Skin of body (tissue), 2 donors: Measurements from ENCODE around the gene TPSD1. TPM values are rescaled to one million over a fixed set of nuclear protein-coding genes. Genes with fewer than 3 reads are reported as not detected.
"Not testable (repeated sequence)": the region's sequence is repeated elsewhere in the genome, so short reads cannot be mapped to it uniquely, and the experiment has no call there.

Experiments used
- DNase-seq: peaks from one replicate; lab custom pipeline; 2025; lab: John Stamatoyannopoulos, UW
- total RNA-seq: library from RNA; depleted of rRNA; stranded (reverse); fragments of >200 nt; gene quantifications from one replicate; pipeline ENCODE4 v1.2.3, GENCODE V29; 2014

The TPSD1 gene
- total RNA-seq, result 1.3 TPM

DNA sequence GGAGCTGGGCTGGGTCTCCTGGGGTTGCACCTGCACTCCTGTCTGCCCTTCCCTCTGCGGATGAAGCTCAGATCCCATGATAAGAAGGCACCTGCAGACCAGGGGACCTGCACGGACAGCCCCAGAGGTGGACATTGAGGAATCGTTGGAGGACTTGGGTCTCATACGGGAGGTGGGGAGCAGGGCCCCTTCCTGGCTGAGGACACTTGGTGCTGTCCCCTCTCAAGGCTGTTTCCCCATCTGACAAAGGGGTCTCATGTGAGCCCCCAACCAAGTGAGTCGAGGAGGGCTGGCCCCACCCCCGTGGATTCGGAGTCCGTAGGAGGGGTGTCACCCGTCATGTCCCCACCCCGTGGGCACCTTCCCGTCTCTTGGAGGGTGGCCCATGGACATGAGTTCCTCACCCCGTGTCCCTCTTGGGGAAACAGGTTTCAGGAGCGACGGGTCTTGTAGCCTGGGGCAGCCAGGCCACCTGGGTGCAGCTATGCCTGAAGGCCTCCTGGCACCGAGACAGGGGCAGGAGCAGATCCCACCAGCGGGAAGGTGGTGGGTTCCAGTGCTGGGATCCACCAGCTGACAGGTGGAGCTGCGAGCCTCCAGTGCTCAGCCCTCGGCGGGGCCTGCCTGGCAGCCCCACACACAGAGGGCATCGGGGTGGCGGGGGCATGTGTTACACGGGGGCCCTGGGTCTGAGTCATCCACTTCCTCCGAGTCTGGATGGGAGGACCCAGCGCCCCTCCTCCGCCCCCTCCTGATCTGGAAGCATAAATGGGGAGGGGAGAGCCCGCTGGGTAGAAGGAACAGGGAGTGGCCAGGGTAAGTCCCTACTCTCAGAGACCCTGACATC is at the start of gene TPSD1:
Gene TPSD1, plus strand, starts transcription at position 794 of the 847 bp plus-strand sequence. CDS start 212 bp downstream, outside the sequence.
- DNase-seq, result not testable (repeated sequence)

DNA sequence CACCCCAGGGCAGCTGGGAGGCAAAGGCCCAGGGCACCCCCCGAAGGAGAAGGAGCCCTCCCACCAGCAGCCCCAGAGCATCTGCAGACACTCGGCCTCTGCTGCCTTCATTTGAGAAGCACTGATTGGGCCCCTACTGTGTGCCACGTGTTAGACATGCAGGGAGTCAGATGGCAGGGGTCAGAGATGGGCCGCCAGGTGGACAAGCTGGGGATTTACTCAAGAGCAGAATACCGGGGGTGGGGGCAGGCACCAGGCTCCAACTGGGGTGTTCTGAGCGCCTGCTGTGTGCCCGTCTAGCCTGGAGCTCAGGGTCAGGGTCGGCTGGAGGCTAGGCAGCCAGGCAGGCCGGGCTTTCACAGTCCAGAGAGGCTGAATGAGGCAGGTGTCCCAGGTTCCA is 49.5 kb upstream of the TPSD1 start:
- no peak for DNase-seq

DNA sequence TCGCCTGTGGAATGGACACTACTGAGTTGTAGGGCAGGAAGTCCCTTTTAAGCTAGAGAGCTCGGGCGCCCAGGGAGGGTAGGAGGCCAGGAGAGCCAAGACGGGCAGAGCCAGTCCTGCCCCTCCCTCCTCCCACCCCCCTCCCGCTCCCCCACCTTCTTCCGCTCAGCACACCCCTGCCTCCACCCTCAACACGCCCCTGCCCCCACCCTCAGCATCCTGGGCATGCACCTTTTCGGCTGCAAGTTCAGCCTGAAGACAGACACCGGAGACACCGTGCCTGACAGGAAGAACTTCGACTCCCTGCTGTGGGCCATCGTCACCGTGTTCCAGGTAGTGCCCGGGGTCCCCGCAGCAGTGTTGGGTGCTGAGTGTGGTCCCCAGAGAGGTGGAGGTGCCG is 49.1 kb upstream of the TPSD1 start:
- DNase-seq, result no peak

- DNase-seq, result no peak
These were observed 47.5 kb upstream of the TPSD1 start for GRCh38 chr16:1208239-1208830.

GRCh38 chr16:1209081-1209480 is 46.8 kb upstream of the TPSD1 start:
- DNase-seq, result no peak

DNA sequence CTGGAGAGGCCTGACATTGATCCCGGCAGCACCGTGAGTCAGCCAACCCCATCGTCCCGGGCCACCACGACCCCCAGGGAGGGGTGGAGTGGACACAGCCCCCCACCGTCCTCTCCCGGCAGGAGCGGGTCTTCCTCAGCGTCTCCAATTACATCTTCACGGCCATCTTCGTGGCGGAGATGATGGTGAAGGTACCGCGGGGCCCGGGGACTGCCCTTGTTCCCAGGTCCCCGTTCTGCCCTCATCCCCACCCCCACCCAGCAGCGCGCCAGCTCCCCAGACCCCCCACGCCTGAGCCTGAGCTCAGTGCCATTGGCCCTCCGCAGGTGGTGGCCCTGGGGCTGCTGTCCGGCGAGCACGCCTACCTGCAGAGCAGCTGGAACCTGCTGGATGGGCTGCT is 45.4 kb upstream of the TPSD1 start:
- DNase-seq, result no peak

DNA sequence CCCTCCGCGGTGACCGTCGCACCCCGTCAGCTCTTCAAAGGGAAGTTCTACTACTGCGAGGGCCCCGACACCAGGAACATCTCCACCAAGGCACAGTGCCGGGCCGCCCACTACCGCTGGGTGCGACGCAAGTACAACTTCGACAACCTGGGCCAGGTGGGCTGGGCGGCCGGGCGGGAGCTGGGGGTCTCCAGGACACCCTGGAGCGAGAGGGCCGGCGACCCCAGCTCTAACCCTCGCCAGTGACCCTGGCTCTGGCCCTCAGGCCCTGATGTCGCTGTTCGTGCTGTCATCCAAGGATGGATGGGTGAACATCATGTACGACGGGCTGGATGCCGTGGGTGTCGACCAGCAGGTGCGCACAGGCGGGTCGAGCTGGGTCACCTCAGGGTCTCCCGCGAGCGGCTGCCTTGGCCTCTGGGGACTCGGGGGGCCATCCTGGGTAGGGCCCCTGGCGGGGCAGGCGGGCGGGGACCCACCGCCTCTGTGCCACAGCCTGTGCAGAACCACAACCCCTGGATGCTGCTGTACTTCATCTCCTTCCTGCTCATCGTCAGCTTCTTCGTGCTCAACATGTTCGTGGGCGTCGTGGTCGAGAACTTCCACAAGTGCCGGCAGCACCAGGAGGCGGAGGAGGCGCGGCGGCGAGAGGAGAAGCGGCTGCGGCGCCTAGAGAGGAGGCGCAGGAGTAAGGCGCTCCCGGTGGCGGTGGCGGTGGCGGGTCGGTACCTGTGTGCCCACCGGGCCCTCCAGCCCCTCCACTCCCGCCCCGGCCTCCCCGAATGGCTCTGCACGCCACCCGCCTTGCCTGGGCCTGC is 44.2 kb upstream of the TPSD1 start:
- DNase-seq, result no peak

- no peak for DNase-seq
These were observed 43.2 kb upstream of the TPSD1 start for GRCh38 chr16:1212616-1213194.

GRCh38 chr16:1213231-1213630 is 42.6 kb upstream of the TPSD1 start:
- no peak for DNase-seq

DNA sequence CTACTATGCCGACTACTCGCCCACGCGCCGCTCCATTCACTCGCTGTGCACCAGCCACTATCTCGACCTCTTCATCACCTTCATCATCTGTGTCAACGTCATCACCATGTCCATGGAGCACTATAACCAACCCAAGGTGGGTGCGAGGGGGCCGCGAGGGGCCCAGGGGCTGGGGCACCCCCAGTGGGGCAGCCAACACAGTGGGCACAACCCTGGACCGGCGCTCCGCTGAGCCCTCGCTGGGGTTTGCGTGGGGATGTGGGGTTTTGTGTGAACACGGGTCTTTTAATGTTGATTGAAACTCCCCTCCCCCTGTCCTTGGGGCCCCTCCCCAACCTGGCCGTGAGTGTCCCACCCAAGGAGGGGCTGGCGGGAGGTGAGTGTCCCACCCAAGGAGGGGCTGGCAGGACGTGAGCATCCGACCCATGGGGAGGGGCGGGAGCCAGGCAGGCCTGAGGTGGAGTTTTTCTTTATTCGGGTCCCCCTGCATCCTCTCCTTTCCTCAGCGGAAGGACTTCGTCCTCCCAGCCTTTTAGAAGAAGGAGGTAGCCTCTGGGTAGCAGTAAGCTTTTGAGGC is 42.0 kb upstream of the TPSD1 start:
- no peak for DNase-seq

- no peak for DNase-seq
These were observed 41.1 kb upstream of the TPSD1 start for GRCh38 chr16:1214719-1215118.

DNA sequence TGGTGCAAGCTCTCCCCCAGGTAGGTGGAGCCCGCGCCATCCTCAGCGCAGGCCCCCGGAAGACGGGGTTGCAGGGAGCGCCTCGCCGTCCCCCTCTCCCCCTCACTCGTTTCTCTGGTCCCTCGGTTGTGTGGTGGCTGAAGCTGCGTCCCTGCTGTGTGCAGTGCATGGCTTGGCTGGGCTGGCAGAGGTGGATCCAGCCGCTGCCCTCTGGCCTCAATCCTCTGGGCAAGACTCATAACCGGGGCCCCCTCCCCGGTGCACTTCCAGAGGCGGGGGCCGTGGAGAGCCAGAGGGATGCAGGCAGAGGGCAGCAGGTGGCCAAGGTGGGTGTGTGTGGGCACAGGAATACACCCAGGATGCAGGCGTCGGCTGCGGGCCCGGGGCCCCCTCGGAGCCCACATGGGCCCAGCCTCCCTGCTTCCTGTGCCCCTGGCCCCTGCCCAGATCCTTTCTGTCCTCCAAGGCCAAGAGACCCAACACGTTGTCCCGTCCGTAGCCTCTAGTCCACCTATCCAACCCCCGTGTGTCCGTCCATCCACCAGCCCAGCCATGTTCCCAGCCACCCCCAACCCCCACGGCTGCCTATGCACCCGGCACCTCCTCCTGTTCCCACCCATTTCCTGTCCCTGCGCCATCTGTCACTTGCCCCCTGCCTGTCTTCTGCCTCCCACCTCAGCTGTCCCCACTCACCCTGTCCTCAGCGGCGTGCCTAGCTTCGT is 40.1 kb upstream of the TPSD1 start:
- no peak for DNase-seq

GRCh38 chr16:1216296-1216619 is 39.6 kb upstream of the TPSD1 start:
- no peak for DNase-seq

DNA sequence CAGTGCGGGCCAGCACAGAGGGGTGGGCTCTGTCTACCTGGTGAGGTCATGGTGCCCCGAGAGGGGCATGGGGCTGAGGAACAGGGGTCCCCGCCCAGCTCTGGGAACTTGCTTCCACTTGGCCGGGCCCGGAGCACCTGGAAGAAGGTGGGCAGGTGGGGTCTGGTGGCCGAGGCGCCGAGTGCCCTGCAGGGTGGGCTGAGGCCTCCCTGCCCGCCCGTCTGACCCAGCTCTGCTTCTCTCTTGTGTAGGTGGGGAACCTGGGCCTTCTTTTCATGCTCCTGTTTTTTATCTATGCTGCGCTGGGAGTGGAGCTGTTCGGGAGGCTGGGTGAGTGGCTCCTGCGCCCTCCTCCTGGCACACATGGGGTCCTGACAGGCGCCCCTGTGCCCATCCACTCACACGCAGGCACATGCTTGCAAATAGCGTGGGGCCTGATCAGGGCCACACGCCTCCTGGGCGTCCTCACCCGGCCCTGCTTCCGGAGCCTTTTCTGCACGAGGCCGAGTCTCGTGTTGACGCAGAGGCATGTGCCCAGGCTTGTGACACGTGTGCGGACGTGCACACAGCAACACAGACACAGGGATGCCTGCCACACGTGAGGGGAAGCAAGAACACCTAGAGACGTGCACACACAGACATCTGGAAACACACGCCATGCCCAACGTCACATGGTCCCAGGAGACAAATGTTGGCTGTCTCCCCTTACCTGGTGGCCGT is 39.0 kb upstream of the TPSD1 start:
- DNase-seq, result no peak

DNA sequence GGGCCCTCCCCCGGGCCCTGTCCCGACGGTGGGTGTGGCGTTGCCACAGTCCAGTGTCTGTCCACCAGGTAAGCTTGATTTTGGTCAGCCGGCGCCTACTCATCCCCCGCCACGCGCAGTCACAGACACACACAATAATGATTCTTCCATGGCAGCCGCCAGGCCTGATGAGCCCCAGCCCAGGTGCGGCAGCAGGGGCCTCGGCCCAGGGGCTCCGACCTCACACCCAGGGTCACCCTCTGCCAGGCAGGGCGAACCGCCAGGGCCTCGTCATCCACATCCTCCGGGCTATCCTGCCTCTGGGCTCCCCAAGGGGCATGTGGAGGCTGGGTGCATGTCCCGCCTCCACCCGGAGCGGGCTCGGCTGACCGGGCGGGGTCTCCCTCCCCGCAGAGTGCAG is 38.3 kb upstream of the TPSD1 start:
- no peak for DNase-seq

- DNase-seq, result no peak
These were observed 37.6 kb upstream of the TPSD1 start for GRCh38 chr16:1218061-1218929.

GRCh38 chr16:1218930-1219611 is 36.8 kb upstream of the TPSD1 start:
- DNase-seq, result no peak

- no peak for DNase-seq
These were observed 35.7 kb upstream of the TPSD1 start for GRCh38 chr16:1220098-1220728.
